ENCODE measurements around the gene MAP6D1.

- no peak for TF ChIP-seq CTCF (conservative IDR thresholded peaks at IDR 0.05; ENCODE audit: low read depth, low read length)
- TF ChIP-seq EZH2phosphoT487 (IDR thresholded peaks at IDR 0.05; ENCODE audit: borderline replicate concordance, low read length), result no peak
Measured at GRCh38 chr3:183837894-183838293, 12.5 kb upstream of the MAP6D1 start.

All from PC-3 (cell line).